GM19193 (cell line): ENCODE results near the gene POLRMT.

Experiments
- POLR2A ChIP-seq: IDR thresholded peaks from 4 replicates; pipeline ENCODE4 v1.6.1; 2011; ENCODE audit not compliant: insufficient read depth, insufficient read length; ENCODE audit errors: extremely low read depth

The POLRMT gene

GRCh38 chr19:574658-575526 lies 58.4 kb downstream of the POLRMT start:
- TF ChIP-seq POLR2A, result no peak

GRCh38 chr19:573519-573825 lies 59.9 kb downstream of the POLRMT start:
- no peak for TF ChIP-seq POLR2A

- no peak for TF ChIP-seq POLR2A
Observed at GRCh38 chr19:572743-573518, 60.4 kb downstream of the POLRMT start.

- TF ChIP-seq POLR2A, result peak; percentile 99
Observed at GRCh38 chr19:572140-572742, 61.1 kb downstream of the POLRMT start, which contains the start of gene BSG. BSG (plus strand) TSS chr19:572596; CDS start chr19:572635, 39 bp downstream.

GRCh38 chr19:571566-571974 lies 61.8 kb downstream of the POLRMT start:
- TF ChIP-seq POLR2A, result no peak

- peak; percentile 28 for TF ChIP-seq POLR2A
Observed at GRCh38 chr19:570937-571565, 62.3 kb downstream of the POLRMT start.

- no peak for TF ChIP-seq POLR2A
Observed at GRCh38 chr19:570251-570686, 63.1 kb downstream of the POLRMT start.

GRCh38 chr19:567296-567900 lies 65.9 kb downstream of the POLRMT start:
- TF ChIP-seq POLR2A, result no peak
